ENCODE results near the gene INPP5J.

INPP5J gene

DNA sequence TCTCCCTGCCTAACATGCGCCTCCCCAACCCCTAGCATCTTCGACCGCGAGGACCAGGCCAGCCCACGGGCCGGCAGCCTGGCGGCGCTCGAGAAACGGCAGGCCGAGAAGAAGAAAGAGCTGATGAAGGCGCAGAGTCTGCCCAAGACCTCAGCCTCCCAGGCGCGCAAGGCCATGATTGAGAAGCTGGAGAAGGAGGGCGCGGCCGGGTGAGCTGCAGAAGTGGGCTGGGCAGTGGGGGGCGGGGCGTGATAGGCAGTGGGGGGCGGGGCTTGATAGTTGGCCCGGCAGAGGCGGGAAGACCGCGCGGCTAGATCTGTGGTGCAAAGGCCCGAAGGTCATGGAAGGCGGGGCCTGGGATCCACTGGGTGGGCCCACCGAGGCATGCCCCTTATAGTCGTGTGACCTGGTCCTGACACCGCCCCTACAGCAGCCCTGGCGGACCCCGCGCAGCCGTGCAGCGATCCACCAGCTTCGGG lies 24.1 kb upstream of the INPP5J start:
- no peak overlapping the region for H3K23ac ChIP-seq (ENCODE audit: low read length in 2 of 2)
- H3K4me1 ChIP-seq (ENCODE audit: control insufficient read depth, insufficient read depth, low read depth, low read length): peaks cover 22% of the 10 kb centered on the region
- no peak overlapping the region for H3K4me3 ChIP-seq (ENCODE audit: insufficient read depth in 1 of 2, low read depth in 1 of 2, low read length in 2 of 2)
- H3K4ac ChIP-seq (ENCODE audit: low read depth in 1 of 2, low read length in 2 of 2): no peak overlapping the region
- H2BK120ac ChIP-seq (ENCODE audit: low read depth, low read length): no peak overlapping the region
- no peak overlapping the region for H2AFZ ChIP-seq (ENCODE audit: low read depth, low read length)
- H2AK5ac ChIP-seq (ENCODE audit: low read length, severe bottlenecking): no peak overlapping the region
- H4K8ac ChIP-seq (ENCODE audit: low read length): no peak overlapping the region
- H3K79me1 ChIP-seq (replicated peaks; ENCODE audit: low read length, poor library complexity, severe bottlenecking): peaks cover 24% of the 10 kb centered on the region
- no peak overlapping the region for H2BK15ac ChIP-seq (ENCODE audit: low read depth, poor library complexity, severe bottlenecking)
- H3K14ac ChIP-seq (ENCODE audit: low read length in 2 of 2): no peak overlapping the region
- H3K27ac ChIP-seq (ENCODE audit: low read length, poor library complexity, severe bottlenecking): no peak overlapping the region
- H2BK12ac ChIP-seq (ENCODE audit: low read length in 2 of 2): no peak overlapping the region
- peak overlapping the region; percentile 27 for H3K9ac ChIP-seq (ENCODE audit: low read length)
- WGBS: 78% methylated on average over 36 of the region's 36 CpGs
- no peak for DNase-seq
- H3K9me3 ChIP-seq (ENCODE audit: control insufficient read depth, low read length): no peaks in the 10 kb centered on the region
- H3K36me3 ChIP-seq (ENCODE audit: control insufficient read depth in 1 of 2, insufficient read depth in 2 of 2, low read depth in 1 of 2, low read length in 2 of 2): peaks cover 84 to 94% of the 10 kb centered on the region in 2 experiments
- H2BK5ac ChIP-seq (ENCODE audit: low read depth, low read length, poor library complexity, severe bottlenecking): no peak overlapping the region
- H3K18ac ChIP-seq (ENCODE audit: low read depth in 1 of 2, low read length in 2 of 2): no peak overlapping the region
- no peak overlapping the region for H4K91ac ChIP-seq (ENCODE audit: low read length)
- H3K27me3 ChIP-seq (ENCODE audit: control insufficient read depth in 1 of 2, insufficient read depth in 1 of 2, low read length in 2 of 2): no peaks in the 10 kb centered on the region
- H3K4me2 ChIP-seq (ENCODE audit: low read length, poor library complexity, severe bottlenecking): no peak overlapping the region

DNA sequence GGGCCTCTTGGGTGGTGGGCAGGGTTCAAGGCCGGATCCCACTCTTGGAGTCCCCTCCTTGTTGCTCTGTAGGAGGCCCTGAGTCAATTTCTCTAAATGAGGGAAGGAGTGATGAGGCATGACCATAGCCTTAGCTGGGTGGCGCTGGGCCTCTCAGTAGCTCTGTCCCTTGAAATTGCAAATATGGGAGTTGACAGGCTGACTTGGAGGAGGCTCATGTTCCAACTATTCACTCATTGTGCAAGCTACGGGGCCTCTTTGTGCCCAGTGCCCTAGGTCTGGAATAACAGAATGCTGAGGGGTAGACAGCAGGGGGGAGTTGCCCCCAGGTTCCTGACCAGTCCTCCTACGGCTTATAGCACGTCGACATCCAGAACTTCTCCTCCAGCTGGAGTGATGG lies 23.4 kb upstream of the INPP5J start:
- H3K79me1 ChIP-seq (replicated peaks; ENCODE audit: low read length, poor library complexity, severe bottlenecking): peaks cover 20% of the 10 kb centered on the region
- H2BK120ac ChIP-seq (ENCODE audit: low read depth, low read length): no peak overlapping the region
- no peak overlapping the region for H3K23ac ChIP-seq (ENCODE audit: low read length in 2 of 2)
- no peak overlapping the region for H3K14ac ChIP-seq (ENCODE audit: low read length in 2 of 2)
- no peak overlapping the region for H2BK15ac ChIP-seq (ENCODE audit: low read depth, poor library complexity, severe bottlenecking)
- 97% methylated on average over 6 of the region's 6 CpGs for WGBS
- H3K18ac ChIP-seq (ENCODE audit: low read depth in 1 of 2, low read length in 2 of 2): no peak overlapping the region
- no peak overlapping the region for H4K8ac ChIP-seq (ENCODE audit: low read length)
- peak overlapping the region; percentile 27 for H3K9ac ChIP-seq (ENCODE audit: low read length)
- H3K36me3 ChIP-seq (ENCODE audit: control insufficient read depth in 1 of 2, insufficient read depth in 2 of 2, low read depth in 1 of 2, low read length in 2 of 2): peaks cover 84 to 94% of the 10 kb centered on the region in 2 experiments
- no peak overlapping the region for H2BK12ac ChIP-seq (ENCODE audit: low read length in 2 of 2)
- no peaks in the 10 kb centered on the region for H3K27me3 ChIP-seq (ENCODE audit: control insufficient read depth in 1 of 2, insufficient read depth in 1 of 2, low read length in 2 of 2)
- no peak for DNase-seq
- H2BK5ac ChIP-seq (ENCODE audit: low read depth, low read length, poor library complexity, severe bottlenecking): no peak overlapping the region
- H3K9me3 ChIP-seq (ENCODE audit: control insufficient read depth, low read length): no peaks in the 10 kb centered on the region
- H3K4me2 ChIP-seq (ENCODE audit: low read length, poor library complexity, severe bottlenecking): no peak overlapping the region
- no peak overlapping the region for H4K91ac ChIP-seq (ENCODE audit: low read length)
- no peak overlapping the region for H2AK5ac ChIP-seq (ENCODE audit: low read length, severe bottlenecking)
- peaks cover 22% of the 10 kb centered on the region for H3K4me1 ChIP-seq (ENCODE audit: control insufficient read depth, insufficient read depth, low read depth, low read length)
- H3K4ac ChIP-seq (ENCODE audit: low read depth in 1 of 2, low read length in 2 of 2): no peak overlapping the region
- H3K27ac ChIP-seq (ENCODE audit: low read length, poor library complexity, severe bottlenecking): no peak overlapping the region
- no peak overlapping the region for H2AFZ ChIP-seq (ENCODE audit: low read depth, low read length)
- H3K4me3 ChIP-seq (ENCODE audit: insufficient read depth in 1 of 2, low read depth in 1 of 2, low read length in 2 of 2): no peak overlapping the region

DNA sequence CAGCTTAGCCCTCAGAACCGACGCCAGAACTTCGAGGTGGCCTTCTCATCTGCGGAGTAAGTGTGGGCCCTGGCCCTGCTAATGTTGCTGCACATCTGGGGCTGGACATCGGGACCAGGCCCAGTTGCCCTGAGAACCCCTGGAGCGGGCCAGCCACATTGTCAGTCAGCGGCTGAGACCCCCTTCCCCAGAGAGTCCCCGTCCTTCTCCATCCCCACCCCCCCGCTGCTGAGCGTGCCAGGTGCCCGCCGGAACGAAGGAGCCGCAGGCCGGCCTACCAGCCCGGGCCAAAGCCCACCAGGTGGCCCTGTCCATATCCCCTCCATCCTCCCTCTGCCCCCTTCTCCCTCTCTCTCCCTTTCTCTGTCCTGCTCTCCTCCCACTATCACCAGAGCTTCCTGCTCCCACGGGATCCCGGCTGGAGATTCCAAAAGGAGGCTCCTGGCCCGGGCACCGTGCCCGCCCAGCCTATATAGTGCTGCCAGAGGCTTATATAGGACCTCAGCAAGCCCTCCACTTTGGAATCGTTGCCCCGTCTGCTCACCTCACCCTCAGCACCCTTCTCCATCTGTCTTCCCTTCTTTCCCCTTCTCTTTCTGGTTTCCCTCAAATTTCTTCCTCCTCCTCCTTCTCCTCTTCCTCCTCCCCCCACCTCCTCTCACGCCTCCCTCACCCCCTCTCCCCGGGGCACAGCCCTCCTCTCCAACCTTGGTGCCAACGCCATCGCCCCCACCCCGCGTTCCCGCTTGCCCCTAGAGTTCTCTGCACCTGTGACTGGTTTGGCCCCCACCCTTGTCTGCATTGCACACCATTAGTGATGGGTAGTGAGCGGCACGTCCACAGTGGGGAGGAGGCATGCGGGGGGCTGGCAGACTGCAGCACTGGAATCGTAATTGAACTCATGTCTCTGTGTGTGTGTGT lies 22.7 kb upstream of the INPP5J start:
- H3K9ac ChIP-seq (ENCODE audit: low read length): peak overlapping the region; percentile 27
- 98% methylated on average over 30 of the region's 34 CpGs for WGBS
- H2AK5ac ChIP-seq (ENCODE audit: low read length, severe bottlenecking): no peak overlapping the region
- no peak overlapping the region for H2BK5ac ChIP-seq (ENCODE audit: low read depth, low read length, poor library complexity, severe bottlenecking)
- H2AFZ ChIP-seq (ENCODE audit: low read depth, low read length): no peak overlapping the region
- no peak overlapping the region for H4K8ac ChIP-seq (ENCODE audit: low read length)
- no peak overlapping the region for H3K18ac ChIP-seq (ENCODE audit: low read depth in 1 of 2, low read length in 2 of 2)
- no peak overlapping the region for H3K23ac ChIP-seq (ENCODE audit: low read length in 2 of 2)
- no peak overlapping the region for H2BK12ac ChIP-seq (ENCODE audit: low read length in 2 of 2)
- no peaks in the 10 kb centered on the region for H3K27me3 ChIP-seq (ENCODE audit: control insufficient read depth in 1 of 2, insufficient read depth in 1 of 2, low read length in 2 of 2)
- peaks cover 83 to 94% of the 10 kb centered on the region in 2 experiments for H3K36me3 ChIP-seq (ENCODE audit: control insufficient read depth in 1 of 2, insufficient read depth in 2 of 2, low read depth in 1 of 2, low read length in 2 of 2)
- H2BK120ac ChIP-seq (ENCODE audit: low read depth, low read length): no peak overlapping the region
- H3K4me3 ChIP-seq (ENCODE audit: insufficient read depth in 1 of 2, low read depth in 1 of 2, low read length in 2 of 2): no peak overlapping the region
- peaks cover 18% of the 10 kb centered on the region for H3K79me1 ChIP-seq (replicated peaks; ENCODE audit: low read length, poor library complexity, severe bottlenecking)
- H3K9me3 ChIP-seq (ENCODE audit: control insufficient read depth, low read length): no peaks in the 10 kb centered on the region
- DNase-seq: no peak
- H2BK15ac ChIP-seq (ENCODE audit: low read depth, poor library complexity, severe bottlenecking): peak overlapping the region; percentile 31
- H3K4ac ChIP-seq (ENCODE audit: low read depth in 1 of 2, low read length in 2 of 2): no peak overlapping the region
- no peak overlapping the region for H3K14ac ChIP-seq (ENCODE audit: low read length in 2 of 2)
- H3K4me2 ChIP-seq (ENCODE audit: low read length, poor library complexity, severe bottlenecking): no peak overlapping the region
- no peak overlapping the region for H4K91ac ChIP-seq (ENCODE audit: low read length)
- peaks cover 26% of the 10 kb centered on the region for H3K4me1 ChIP-seq (ENCODE audit: control insufficient read depth, insufficient read depth, low read depth, low read length)
- no peak overlapping the region for H3K27ac ChIP-seq (ENCODE audit: low read length, poor library complexity, severe bottlenecking)

DNA sequence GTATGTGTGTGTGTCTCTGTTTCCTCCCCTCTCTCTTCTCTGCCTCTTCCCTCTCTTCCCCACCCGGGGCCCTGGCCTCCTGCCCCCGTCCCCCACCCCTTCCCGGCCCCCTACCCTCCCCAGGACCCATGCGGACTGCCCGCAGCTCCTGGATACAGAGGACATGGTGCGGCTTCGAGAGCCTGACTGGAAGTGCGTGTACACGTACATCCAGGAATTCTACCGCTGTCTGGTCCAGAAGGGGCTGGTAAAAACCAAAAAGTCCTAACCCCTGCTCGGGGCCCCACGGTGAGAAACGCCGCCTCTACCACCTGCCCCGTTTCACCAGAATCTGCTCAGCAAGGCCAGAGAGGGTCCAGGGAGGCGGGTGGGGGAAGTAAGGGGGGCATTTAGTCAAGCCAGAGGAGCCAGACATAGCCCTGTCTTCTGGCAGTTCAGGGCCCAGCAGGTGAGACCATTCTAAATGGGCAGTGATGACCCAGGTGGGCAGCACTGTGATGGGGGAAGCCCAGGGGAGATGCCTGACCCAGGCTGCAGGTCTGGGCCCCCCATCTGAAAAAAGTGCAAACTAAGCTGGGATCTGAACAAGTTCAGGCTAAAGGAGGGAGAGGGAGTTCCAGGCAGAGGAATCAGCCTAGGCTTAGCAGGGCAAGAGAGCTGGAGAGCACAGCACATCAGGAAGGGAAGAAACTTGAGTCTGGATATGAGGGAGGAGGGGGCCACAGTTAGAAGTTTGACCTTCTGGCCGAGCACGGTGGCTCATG lies 21.8 kb upstream of the INPP5J start:
- H3K27ac ChIP-seq (ENCODE audit: low read length, poor library complexity, severe bottlenecking): no peak overlapping the region
- no peak overlapping the region for H3K9ac ChIP-seq (ENCODE audit: low read length)
- H2AFZ ChIP-seq (ENCODE audit: low read depth, low read length): no peak overlapping the region
- peak overlapping the region; percentile 50 for H2BK15ac ChIP-seq (ENCODE audit: low read depth, poor library complexity, severe bottlenecking)
- peaks cover 11% of the 10 kb centered on the region for H3K79me1 ChIP-seq (replicated peaks; ENCODE audit: low read length, poor library complexity, severe bottlenecking)
- no peak overlapping the region for H3K4me2 ChIP-seq (ENCODE audit: low read length, poor library complexity, severe bottlenecking)
- no peak overlapping the region for H2AK5ac ChIP-seq (ENCODE audit: low read length, severe bottlenecking)
- peaks cover 82 to 93% of the 10 kb centered on the region in 2 experiments for H3K36me3 ChIP-seq (ENCODE audit: control insufficient read depth in 1 of 2, insufficient read depth in 2 of 2, low read depth in 1 of 2, low read length in 2 of 2)
- no peak overlapping the region for H3K23ac ChIP-seq (ENCODE audit: low read length in 2 of 2)
- no peak overlapping the region for H3K18ac ChIP-seq (ENCODE audit: low read depth in 1 of 2, low read length in 2 of 2)
- H3K4me3 ChIP-seq (ENCODE audit: insufficient read depth in 1 of 2, low read depth in 1 of 2, low read length in 2 of 2): no peak overlapping the region
- peaks cover 31% of the 10 kb centered on the region for H3K4me1 ChIP-seq (ENCODE audit: control insufficient read depth, insufficient read depth, low read depth, low read length)
- no peak for DNase-seq
- H2BK5ac ChIP-seq (ENCODE audit: low read depth, low read length, poor library complexity, severe bottlenecking): no peak overlapping the region
- WGBS: 98% methylated on average over 16 of the region's 18 CpGs
- H4K91ac ChIP-seq (ENCODE audit: low read length): no peak overlapping the region
- H3K4ac ChIP-seq (ENCODE audit: low read depth in 1 of 2, low read length in 2 of 2): no peak overlapping the region
- H2BK12ac ChIP-seq (ENCODE audit: low read length in 2 of 2): no peak overlapping the region
- no peaks in the 10 kb centered on the region for H3K9me3 ChIP-seq (ENCODE audit: control insufficient read depth, low read length)
- peak overlapping the region; percentile 15 for H4K8ac ChIP-seq (ENCODE audit: low read length)
- no peak overlapping the region for H3K14ac ChIP-seq (ENCODE audit: low read length in 2 of 2)
- H3K27me3 ChIP-seq (ENCODE audit: control insufficient read depth in 1 of 2, insufficient read depth in 1 of 2, low read length in 2 of 2): no peaks in the 10 kb centered on the region
- no peak overlapping the region for H2BK120ac ChIP-seq (ENCODE audit: low read depth, low read length)

Measured in mesenchymal stem cell (in vitro differentiated cells and primary cell).